ENCODE results near the gene PSG7.

DNA sequence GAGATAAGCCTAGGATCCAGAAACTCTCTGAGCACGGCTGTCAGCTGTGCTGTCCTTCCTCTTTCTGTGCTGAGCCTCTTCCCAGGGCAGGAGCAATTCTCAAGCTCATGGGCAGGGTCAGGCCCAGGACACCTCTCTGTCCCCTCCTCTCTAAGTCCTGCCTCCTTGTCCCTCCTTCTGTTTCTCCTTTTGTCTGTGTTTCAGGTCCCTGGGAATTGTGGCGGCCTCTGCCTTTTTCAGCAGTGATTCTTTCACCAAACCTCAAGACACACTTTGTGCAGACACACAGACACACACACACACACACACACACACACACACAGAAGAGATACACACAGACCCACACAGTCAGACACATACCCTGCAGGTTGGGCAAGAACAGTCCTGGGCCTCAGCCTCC is 57.4 kb downstream of the PSG7 start, which contains the start of gene PSG1:
- TF ChIP-seq, protein P1, sequence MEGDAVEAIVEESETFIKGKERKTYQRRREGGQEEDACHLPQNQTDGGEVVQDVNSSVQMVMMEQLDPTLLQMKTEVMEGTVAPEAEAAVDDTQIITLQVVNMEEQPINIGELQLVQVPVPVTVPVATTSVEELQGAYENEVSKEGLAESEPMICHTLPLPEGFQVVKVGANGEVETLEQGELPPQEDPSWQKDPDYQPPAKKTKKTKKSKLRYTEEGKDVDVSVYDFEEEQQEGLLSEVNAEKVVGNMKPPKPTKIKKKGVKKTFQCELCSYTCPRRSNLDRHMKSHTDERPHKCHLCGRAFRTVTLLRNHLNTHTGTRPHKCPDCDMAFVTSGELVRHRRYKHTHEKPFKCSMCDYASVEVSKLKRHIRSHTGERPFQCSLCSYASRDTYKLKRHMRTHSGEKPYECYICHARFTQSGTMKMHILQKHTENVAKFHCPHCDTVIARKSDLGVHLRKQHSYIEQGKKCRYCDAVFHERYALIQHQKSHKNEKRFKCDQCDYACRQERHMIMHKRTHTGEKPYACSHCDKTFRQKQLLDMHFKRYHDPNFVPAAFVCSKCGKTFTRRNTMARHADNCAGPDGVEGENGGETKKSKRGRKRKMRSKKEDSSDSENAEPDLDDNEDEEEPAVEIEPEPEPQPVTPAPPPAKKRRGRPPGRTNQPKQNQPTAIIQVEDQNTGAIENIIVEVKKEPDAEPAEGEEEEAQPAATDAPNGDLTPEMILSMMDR (conservative IDR thresholded peaks at IDR 0.05 in 1 of 2, IDR thresholded peaks at IDR 0.05 in 1 of 2; ENCODE audit: low read depth in 1 of 2, low read length in 2 of 2), result no peak
- TF ChIP-seq EZH2 (IDR thresholded peaks at IDR 0.05; ENCODE audit: low read length, missing control alignments), result no peak
